Liver (tissue), 2 donors: ENCODE measurements around the gene SGCB.

Experiments
- ATF3 ChIP-seq: IDR thresholded peaks from 2 replicates; pipeline ENCODE4 v1.6.1; 2016; ENCODE audit warnings: antibody characterized with exemption
- EGR1 ChIP-seq, 2 donors: IDR thresholded peaks; 2 replicates each; pipeline ENCODE4 v1.6.1; 2016 to 2018; ENCODE audit warnings: antibody characterized with exemption in 2 of 2, low read depth in 2 of 2
- RAD21 ChIP-seq, 2 donors: IDR thresholded peaks; 2 replicates each; pipeline ENCODE4 v1.6.1; 2016; ENCODE audit warnings: antibody characterized with exemption in 2 of 2, mild to moderate bottlenecking in 2 of 2
- donor health status: healthy.

DNA sequence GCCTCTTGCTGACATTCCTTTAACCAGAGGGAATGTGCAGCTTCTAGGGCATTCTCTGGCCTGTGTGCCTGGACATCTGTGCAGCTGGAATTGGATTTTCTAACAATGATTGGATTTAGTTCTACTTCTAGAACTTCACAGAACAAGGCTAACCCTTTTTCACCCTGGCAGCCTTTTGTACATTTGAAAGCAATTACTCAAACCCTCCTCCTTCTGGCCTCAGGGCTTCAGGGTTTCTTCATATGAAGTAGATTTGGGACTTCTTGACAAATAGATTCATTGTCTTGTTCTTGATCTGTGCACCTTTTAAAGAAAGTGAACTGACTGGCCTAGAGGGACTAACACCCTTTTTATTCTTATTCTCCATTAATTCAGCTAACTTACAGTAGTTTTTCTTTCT is 43.1 kb upstream of the SGCB start:
- TF ChIP-seq ATF3 (no peak), EGR1 (IDR thresholded peaks at IDR 0.05; ENCODE audit: low read depth in 2 of 2) (no peak), RAD21 (IDR thresholded peaks at IDR 0.05) (no peak)
